HG03139 (cell line): ENCODE measurements around the gene PLD4.
"Not testable (repeated sequence)": the region's sequence is repeated elsewhere in the genome, so short reads cannot be mapped to it uniquely, and the experiment has no call there.

Source experiments
- ATAC-seq: cut with Tn5 transposase; IDR thresholded peaks from one replicate; pipeline ENCODE4 v1.9.1; 2021; ENCODE audit not compliant: unreplicated experiment

PLD4 gene

DNA sequence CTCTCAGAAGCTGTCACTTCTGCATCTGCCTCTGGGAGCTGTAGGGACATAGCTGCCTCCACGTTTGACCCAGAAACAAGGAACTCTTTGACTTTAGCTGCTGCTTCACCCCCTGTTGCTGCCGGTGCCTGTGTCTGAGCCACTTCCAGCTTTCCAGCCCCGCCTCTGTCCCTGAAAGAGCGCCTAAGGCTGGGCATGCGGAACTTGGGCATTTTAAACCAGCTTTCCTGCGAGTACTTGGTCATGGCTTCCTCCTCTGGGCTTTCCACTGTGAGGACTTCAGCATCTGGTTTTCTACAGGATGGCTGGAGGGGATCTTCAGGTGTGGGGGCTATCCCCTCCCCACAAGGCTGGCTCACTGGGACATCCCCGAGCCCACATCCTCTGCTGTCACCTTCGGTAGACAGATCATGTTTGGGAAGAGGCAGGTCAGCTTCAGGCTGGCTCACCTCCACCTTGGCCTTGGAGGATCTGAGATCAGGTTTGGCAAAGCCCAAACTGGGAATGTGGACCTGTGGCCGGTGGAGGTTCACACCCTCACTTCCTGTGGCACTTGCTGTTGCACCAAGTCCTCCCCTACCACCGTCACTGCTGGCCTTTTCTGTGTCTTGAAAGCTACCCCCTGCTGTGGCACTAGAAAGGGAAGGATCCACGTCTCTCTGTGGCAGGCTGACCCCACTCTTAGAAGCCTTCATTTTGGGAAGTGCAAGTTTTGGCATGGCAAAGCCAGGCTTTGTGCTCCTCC lies 15.2 kb downstream of the PLD4 start:
- no peak for ATAC-seq

DNA sequence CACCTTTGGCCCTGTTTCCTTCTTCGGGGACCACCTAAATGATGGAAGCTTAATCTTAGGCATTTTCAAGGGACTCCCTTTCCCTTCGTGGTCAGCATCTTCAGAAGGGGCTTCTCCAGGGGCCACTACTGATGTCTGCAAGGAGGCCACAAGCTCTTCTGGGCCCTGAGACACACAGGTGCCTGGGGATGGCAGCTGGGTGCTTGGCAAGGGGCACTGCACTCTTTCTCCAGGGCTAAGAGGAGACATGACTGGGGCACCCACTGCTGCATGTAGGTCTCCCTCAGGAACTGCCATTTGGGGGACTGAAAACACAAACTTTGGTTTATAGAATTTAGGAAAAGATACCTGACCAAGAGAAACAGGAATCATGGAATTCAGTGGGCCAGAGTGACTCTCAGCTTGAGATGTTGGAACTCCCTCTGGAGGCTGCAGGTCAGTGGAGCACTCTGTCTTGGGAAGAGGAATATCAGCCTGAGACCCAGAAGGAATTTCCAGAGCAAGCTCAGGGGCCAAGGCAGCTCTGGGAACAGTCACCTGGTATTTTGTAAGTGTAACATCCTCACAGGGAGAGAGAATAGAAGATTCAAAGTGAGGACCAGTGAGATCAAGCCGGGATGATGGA lies 16.0 kb downstream of the PLD4 start:
- ATAC-seq, result no peak

DNA sequence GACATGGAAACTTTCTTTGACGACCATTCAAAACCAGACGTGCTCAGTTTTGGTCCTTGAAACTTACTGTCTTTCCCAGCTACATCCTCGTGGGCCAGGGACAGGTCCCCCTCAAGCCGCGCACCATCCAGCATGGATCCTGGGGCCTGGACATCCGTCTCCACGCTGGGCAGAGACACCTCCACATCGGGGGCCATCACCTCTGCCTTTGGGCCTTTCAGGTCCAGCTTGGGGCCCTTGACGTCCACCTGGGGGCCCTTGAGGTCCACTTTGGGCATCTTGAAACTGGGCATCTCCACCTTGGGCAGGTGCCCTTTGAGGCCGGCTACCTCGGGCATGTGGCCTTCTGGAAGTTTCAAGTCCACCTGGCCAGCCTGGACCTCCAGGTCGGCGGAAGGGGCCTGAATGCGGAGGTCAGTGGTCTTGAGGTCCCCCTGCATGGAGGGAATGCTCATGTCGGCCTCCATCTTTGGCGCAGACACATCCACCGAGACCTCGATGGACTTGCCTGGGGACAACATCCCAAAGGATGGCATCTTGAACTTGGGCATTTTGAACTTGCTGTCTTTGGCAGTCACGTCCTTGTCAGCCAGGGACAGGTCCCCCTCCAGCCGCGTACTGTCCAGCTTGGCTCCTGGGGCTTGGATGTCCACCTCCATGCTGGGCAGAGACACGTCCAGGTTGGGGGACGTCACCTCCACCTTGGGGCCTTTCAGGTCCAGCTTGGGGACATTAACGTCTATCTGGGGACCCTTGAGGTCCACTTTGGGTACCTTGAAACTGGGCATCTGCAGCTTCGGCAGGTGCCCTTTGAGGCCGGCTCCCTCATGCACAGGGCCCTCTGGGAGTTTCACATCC lies 17.1 kb downstream of the PLD4 start:
- ATAC-seq, result no peak

DNA sequence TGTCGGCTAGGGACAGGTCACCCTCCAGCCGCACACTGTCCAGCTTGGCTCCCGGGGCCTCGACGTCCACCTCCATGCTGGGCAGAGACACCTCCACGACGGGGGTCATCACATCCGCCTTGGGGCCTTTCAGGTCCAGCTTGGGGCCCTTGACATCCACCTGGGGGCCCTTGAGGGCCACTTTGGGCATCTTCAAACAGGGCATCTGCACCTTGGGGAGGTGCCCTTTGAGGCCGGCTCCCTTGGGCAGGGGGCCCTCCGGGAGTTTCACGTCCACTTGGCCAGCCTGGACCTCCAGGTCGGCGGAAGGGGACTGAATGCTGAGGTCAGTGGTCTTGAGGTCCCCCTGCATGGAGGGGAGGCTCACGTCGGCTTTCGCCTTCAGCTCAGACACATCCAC lies 17.9 kb downstream of the PLD4 start:
- no peak for ATAC-seq

DNA sequence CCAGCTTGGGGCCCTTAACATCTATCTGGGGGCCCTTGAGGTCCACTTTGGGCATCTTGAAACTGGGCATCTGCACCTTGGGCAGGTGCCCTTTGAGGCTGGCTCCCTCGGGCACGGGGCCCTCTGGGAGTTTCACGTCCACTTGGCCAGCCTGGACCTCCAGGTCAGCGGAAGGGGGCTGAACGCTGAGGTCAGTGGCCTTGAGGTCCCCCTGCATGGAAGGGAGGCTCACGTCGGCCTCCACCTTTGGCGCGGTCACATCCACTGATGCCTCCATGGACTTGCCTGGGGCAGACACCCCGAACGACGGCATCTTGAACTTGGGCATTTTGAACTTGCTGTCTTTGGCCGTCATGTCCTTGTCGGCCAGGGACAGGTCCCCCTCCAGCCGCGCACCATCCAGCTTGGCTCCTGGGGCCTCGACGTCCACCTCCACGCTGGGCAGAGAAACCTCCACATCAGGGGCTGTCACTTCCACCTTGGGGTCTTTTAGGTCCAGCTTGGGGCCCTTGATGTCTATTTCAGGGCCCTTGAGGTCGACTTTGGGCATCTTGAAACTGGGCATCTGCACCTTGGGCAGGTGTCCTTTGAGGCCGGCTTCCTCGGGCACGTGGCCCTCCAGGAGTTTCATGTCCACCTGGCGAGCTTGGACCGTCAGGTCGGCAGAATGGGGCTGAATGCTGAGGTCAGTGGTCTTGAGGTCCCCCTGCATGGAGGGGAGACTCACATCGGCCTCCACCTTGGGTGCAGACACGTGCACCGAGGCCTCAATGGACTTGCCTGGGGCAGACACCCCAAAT lies 18.7 kb downstream of the PLD4 start:
- not testable (repeated sequence) for ATAC-seq

DNA sequence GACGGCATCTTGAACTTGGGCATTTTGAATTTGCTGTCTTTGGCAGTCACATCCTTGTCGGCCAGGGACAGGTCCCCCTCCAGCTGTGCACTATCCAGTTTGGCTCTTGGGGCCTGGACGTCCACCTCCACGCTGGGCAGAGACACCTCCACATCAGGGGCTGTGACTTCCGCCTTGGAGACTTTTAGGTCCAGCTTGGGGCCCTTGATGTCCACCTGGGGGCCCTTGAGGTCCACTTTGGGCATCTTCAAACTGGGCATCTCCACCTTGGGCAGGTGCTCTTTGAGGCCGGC lies 19.3 kb downstream of the PLD4 start:
- not testable (repeated sequence) for ATAC-seq

DNA sequence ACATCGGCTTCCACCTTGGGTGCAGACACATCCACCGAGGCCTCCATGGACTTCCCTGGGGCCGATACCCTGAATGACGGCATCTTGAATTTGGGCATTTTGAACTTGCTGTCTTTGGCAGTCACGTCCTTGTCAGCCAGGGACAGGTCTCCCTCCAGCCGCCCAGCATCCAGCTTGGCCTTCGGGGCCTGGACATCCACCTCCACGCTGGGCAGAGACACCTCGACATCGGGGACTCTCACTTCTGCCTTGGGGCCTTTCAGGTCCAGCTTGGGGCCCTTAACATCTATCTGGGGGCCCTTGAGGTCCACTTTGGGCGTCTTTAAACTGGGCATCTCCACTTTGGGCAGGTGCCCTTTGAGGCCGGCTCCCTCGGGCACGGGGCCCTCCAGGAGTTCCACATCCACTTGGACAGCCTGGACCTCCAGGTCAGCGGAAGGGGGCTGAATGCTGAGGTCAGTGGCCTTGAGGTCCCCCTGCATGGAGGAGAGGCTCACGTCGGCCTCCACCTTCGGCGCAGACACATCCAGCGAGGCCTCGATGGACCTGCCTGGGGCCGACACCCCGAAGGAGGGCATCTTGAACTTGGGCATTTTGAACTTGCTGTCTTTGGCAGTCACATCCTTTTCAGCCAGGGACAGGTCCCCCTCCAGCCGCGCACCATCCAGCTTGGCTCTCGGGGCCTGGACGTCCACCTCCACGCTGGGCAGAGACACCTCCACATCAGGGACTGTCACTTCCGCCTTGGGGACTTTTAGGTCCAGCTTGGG lies 19.9 kb downstream of the PLD4 start:
- ATAC-seq, result not testable (repeated sequence)

DNA sequence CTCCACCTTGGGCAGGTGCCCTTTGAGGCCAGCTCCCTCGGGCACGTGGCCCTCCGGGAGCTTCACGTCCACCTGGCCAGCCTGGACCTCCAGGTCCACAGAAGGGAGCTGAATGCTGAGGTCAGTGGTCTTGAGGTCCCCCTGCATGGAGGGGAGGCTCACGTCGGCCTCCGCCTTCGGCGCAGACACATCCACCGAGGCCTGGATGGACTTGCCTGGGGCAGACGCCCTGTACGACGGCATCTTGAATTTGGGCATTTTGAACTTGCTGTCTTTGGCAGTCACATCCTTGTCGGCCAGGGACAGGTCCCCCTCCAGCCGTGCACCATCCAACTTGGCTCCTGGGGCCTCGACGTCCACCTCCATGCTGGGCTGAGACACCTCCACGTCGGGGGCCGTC lies 20.6 kb downstream of the PLD4 start:
- not testable (repeated sequence) for ATAC-seq

DNA sequence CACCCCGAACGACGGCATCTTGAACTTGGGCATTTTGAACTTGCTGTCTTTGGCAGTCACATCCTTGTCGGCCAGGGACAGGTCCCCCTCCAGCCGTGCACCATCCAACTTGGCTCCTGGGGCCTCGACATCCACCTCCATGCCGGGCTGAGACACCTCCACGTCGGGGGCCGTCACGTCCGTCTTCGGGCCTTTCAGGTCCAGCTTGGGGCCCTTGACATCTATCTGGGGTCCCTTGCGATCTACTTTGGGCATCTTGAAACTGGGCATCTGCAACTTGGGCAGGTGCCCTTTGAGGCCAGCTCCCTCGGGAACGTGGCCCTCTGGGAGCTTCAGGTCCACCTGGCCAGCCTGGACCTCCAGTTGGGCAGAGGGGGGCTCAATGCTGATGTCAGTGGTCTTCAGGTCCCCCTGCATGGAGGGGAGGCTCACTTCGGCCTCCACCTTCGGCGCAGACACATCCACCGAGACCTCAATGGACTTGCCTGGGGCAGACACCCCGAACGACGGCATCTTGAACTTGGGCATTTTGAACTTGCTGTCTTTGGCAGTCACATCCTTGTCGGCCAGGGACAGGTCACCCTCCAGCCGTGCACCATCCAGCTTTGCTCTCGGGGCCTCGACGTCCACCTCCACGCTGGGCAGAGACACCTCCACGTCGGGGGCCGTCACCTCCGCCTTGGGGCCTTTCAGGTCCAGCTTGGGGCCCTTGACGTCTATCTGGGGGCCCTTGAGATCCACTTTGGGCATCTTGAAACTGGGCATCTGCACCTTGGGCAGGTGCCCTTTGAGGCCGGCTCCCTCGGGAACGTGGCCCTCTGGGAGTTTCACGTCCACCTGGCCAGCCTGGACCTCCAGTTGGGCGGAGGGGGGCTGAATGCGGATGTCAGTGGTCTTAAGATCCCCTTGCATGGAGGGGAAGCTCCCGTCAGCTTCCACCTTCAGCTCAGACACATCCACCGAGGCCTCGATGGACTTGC lies 21.6 kb downstream of the PLD4 start:
- not testable (repeated sequence) for ATAC-seq

DNA sequence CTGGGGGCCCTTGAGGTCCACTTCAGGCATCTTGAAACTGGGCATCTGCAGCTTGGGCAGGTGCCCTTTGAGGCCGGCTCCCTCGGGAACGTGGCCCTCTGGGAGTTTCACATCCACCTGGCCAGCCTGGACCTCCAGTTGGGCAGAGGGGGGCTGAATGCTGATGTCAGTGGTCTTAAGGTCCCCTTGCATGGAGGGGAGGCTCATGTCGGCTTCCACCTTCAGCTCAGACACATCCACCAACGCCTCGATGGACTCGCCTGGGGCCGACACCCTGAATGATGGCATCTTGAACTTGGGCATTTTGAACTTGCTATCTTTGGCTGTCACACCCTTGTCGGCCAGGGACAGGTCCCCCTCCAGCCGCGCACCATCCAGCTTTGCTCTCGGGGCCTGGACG lies 22.5 kb downstream of the PLD4 start:
- ATAC-seq, result not testable (repeated sequence)

DNA sequence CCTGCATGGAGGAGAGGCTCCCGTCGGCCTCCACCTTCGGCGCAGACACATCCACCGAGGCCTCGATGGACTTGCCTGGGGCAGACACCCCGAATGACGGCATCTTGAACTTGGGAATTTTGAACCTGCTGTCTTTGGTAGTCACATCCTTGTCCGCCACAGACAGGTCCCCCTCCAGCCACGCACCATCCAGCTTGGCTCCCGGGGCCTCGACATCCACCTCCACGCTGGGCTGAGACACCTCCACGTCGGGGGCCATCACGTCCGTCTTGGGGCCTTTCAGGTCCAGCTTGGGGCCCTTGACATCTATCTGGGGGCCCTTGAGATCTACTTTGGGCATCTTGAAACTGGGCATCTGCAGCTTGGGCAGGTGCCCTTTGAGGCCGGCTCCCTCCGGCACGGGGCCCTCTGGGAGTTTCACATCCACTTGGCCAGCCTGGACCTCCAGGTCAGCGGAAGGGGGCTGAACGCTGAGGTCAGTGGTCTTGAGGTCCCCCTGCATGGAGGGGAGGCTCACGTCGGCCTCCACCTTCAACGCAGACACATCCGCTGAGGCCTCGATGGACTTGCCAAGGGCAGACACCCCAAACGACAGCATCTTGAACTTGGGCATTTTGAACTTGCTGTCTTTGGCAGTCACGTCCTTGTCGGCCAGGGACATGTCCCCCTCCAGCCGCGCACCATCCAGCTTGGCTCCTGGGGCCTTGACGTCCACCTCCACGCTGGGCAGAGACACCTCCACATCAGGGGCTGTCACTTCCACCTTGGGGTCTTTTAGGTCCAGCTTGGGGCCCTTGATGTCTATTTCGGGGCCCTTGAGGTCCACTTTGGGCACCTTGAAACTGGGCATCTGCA lies 23.4 kb downstream of the PLD4 start:
- ATAC-seq, result not testable (repeated sequence)

DNA sequence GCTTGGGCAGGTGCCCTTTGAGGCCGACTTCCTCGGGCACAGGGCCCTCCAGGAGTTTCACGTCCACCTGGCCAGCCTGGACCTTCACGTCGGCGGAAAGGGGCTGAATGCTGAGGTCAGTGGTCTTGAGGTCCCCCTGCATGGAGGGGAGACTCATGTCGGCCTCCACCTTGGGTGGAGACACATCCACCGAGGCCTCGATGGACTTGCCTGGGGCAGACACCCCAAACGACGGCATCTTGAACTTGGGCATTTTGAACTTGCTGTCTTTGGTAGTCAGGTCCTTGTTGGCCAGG lies 24.0 kb downstream of the PLD4 start:
- no peak for ATAC-seq

DNA sequence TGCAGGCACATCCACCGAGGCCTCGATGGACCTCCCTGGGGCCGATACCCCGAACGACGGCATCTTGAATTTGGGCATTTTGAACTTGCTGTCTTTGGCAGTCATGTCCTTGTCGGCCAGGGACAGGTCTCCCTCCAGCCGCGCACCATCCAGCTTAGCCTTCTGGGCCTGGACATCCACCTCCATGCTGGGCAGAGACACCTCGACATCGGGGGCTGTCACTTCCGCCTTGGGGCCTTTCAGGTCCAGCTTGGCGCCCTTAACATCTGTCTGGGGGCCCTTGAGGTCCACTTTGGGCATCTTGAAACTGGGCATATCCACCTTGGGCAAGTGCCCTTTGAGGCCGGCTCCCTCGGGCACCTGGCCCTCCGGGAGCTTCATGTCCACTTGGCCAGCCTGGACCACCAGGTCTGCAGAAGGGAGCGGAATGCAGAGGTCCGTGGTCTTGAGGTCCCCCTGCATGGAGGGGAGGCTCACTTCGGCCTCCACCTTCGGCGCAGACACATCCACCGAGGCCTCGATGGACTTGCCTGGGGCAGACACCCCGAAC lies 24.8 kb downstream of the PLD4 start:
- not testable (repeated sequence) for ATAC-seq

DNA sequence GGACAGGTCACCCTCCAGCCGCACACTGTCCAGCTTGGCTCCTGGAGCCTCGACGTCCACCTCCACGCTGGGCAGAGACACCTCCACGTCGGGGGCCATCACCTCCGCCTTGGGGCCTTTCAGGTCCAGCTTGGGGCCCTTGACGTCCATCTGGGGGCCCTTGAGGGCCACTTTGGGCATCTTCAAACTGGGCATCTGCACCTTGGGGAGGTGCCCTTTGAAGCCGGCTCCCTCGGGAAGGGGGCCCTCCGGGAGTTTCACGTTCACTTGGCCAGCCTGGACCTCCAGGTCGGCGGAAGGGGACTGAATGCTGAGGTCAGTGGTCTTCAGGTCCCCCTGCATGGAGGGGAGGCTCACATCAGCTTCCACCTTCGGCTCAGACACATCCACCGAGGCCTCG lies 25.3 kb downstream of the PLD4 start:
- ATAC-seq, result no peak

DNA sequence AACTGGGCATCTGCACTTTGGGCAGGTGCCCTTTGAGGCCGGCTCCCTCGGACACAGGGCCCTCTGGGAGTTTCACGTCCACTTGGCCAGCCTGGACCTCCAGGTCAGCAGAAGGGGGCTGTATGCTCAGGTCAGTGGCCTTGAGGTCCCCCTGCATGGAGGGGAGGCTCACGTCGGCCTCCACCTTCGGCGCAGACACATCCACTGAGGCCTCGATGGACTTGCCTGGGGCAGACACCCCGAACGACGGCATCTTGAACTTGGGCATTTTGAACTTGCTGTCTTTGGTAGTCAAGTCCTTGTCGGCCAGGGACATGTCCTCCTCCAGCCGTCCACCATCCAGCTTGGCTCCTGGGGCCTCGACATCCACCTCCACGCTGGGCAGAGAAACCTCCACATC lies 26.0 kb downstream of the PLD4 start:
- not testable (repeated sequence) for ATAC-seq

DNA sequence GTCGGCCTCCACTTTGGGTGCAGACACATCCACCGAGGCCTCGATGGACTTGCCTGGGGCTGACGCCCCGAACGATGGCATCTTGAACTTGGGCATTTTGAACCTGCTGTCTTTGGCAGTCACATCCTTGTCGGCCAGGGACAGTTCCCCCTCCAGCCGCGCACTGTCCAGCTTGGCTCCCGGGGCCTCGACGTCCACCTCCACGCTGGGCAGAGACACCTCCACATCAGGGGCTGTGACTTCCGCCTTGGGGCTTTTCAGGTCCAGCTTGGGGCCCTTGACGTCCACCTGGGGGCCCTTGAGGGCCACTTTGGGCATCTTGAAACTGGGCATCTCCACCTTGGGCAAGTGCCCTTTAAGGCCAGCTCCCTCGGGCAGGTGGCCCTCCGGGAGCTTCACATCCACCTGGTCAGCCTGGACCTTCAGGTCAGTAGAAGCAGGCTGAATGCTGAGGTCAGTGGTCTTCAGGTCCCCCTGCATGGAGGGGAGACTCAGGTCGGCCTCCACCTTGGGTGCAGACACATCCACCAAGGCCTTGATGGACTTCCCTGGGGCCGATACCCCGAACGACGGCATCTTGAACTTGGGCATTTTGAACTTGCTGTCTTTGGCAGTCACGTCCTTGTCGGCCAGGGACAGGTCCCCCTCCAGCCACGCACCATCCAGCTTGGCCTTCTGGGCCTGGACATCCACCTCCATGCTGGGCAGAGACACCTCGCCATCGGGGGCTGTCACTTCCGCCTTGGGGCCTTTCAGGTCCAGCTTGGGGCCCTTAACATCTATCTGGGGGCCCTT lies 27.4 kb downstream of the PLD4 start:
- ATAC-seq, result not testable (repeated sequence)

DNA sequence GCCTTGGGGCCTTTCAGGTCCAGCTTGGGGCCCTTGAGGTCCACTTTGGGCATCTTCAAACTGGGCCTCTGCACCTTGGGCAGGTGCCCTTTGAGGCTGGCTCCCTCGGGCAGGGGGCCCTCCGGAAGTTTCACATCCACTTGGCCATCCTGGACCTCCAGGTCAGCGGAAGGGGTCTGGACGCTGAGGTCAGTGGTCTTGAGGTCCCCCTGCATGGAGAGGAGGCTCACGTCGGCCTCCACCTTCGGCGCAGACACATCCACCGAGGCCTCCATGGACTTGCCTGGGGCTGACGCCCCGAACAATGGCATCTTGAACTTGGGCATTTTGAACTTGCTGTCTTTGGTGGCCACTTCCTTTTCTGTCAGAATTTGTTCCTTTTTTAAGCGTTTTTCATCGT lies 28.4 kb downstream of the PLD4 start:
- no peak for ATAC-seq
